Measurements from ENCODE around the gene UACA. TPM values are rescaled to one million over a fixed set of nuclear protein-coding genes. Genes with fewer than 3 reads are reported as not detected.

Gene UACA
- total and polyA plus RNA-seq, 4 donors: 59.6 to 185 (median 123) TPM

- DNase-seq: no peak
- 7% methylated on average over 1 of the region's 1 CpG for WGBS, 2 donors
These were observed 119.6 kb downstream of the UACA start for GRCh38 chr15:70643783-70644125.

GRCh38 chr15:70643106-70643782 is 120.1 kb downstream of the UACA start:
- no peak for DNase-seq
- WGBS, 2 donors: 85 to 87% methylated on average over 8 of the region's 8 CpGs
- Histone ChIP-seq H3K27ac (ENCODE audit: low read depth in 1 of 2, low read length in 2 of 2) (no peak overlapping the region), H3K9me3 (ENCODE audit: control insufficient read depth, low read length) (no peaks in the 10 kb centered on the region), H3K4me3 (ENCODE audit: low read length in 2 of 2) (no peak overlapping the region), H3K4me1 (ENCODE audit: control insufficient read depth in 1 of 2, insufficient read depth in 2 of 2, low read length in 2 of 2) (peaks cover 0 to 4% of the 10 kb centered on the region in 2 donors), H3K36me3 (ENCODE audit: control insufficient read depth in 1 of 2, insufficient read depth in 2 of 2, low read length in 1 of 2) (no peaks in the 10 kb centered on the region), H3K27me3 (ENCODE audit: control insufficient read depth in 1 of 2, insufficient read depth in 2 of 2, low read length in 1 of 2) (no peaks in the 10 kb centered on the region)
- no peak for ATAC-seq (ENCODE audit: low FRiP score)
- intact Hi-C loops (cut with DNase I): no loop called here

More at GRCh38 chr15:70643783-70644125, 119.6 kb downstream of the UACA start:
- Histone ChIP-seq H3K4me1 (ENCODE audit: control insufficient read depth in 1 of 2, insufficient read depth in 2 of 2, low read length in 2 of 2) (peaks cover 0 to 4% of the 10 kb centered on the region in 2 donors), H3K36me3 (ENCODE audit: control insufficient read depth in 1 of 2, insufficient read depth in 2 of 2, low read length in 1 of 2) (no peaks in the 10 kb centered on the region), H3K27ac (ENCODE audit: low read depth in 1 of 2, low read length in 2 of 2) (no peak overlapping the region), H3K4me3 (ENCODE audit: low read length in 2 of 2) (no peak overlapping the region), H3K27me3 (ENCODE audit: control insufficient read depth in 1 of 2, insufficient read depth in 2 of 2, low read length in 1 of 2) (no peaks in the 10 kb centered on the region), H3K9me3 (ENCODE audit: control insufficient read depth, low read length) (no peaks in the 10 kb centered on the region)
- no peak for ATAC-seq (ENCODE audit: low FRiP score)
- intact Hi-C loops (cut with DNase I): no loop called here

- H3K9me3 ChIP-seq (ENCODE audit: control insufficient read depth, low read length): no peaks in the 10 kb centered on the region
- H3K27me3 ChIP-seq (ENCODE audit: control insufficient read depth in 1 of 2, insufficient read depth in 2 of 2, low read length in 1 of 2): no peaks in the 10 kb centered on the region
- H3K36me3 ChIP-seq (ENCODE audit: control insufficient read depth in 1 of 2, insufficient read depth in 2 of 2, low read length in 1 of 2): no peaks in the 10 kb centered on the region
- H3K4me3 ChIP-seq (ENCODE audit: low read length in 2 of 2): no peak overlapping the region
- intact Hi-C loops (cut with DNase I): no loop called here
- WGBS, 2 donors: 56 to 61% methylated on average over 5 of the region's 5 CpGs
- no peaks in the 10 kb centered on the region for H3K4me1 ChIP-seq (ENCODE audit: control insufficient read depth in 1 of 2, insufficient read depth in 2 of 2, low read length in 2 of 2)
- ATAC-seq (ENCODE audit: low FRiP score) (peak; percentile 40), DNase-seq (no peak)
- no peak overlapping the region for H3K27ac ChIP-seq (ENCODE audit: low read depth in 1 of 2, low read length in 2 of 2)
These were observed 126.7 kb downstream of the UACA start for GRCh38 chr15:70636540-70637165.

- intact Hi-C loops (cut with DNase I): no loop called here
These were observed 127.5 kb downstream of the UACA start for GRCh38 chr15:70635895-70636294.

GRCh38 chr15:70633991-70634390 is 129.4 kb downstream of the UACA start:
- H3K27me3 ChIP-seq (ENCODE audit: control insufficient read depth in 1 of 2, insufficient read depth in 2 of 2, low read length in 1 of 2): no peaks in the 10 kb centered on the region
- no peaks in the 10 kb centered on the region for H3K9me3 ChIP-seq (ENCODE audit: control insufficient read depth, low read length)
- DNase-seq (no peak), ATAC-seq (ENCODE audit: low FRiP score) (no peak)
- H3K36me3 ChIP-seq (ENCODE audit: control insufficient read depth in 1 of 2, insufficient read depth in 2 of 2, low read length in 1 of 2): no peaks in the 10 kb centered on the region
- WGBS, 2 donors: 92 to 95% methylated on average over 7 of the region's 7 CpGs
- no peak overlapping the region for H3K27ac ChIP-seq (ENCODE audit: low read depth in 1 of 2, low read length in 2 of 2)
- no peaks in the 10 kb centered on the region for H3K4me1 ChIP-seq (ENCODE audit: control insufficient read depth in 1 of 2, insufficient read depth in 2 of 2, low read length in 2 of 2)
- H3K4me3 ChIP-seq (ENCODE audit: low read length in 2 of 2): no peak overlapping the region
- intact Hi-C loops (cut with DNase I): no loop called here

More at GRCh38 chr15:70635895-70636294, 127.5 kb downstream of the UACA start:
- Histone ChIP-seq H3K27ac (ENCODE audit: low read depth in 1 of 2, low read length in 2 of 2) (no peak overlapping the region), H3K9me3 (ENCODE audit: control insufficient read depth, low read length) (no peaks in the 10 kb centered on the region), H3K36me3 (ENCODE audit: control insufficient read depth in 1 of 2, insufficient read depth in 2 of 2, low read length in 1 of 2) (no peaks in the 10 kb centered on the region), H3K4me3 (ENCODE audit: low read length in 2 of 2) (no peak overlapping the region), H3K4me1 (ENCODE audit: control insufficient read depth in 1 of 2, insufficient read depth in 2 of 2, low read length in 2 of 2) (no peaks in the 10 kb centered on the region), H3K27me3 (ENCODE audit: control insufficient read depth in 1 of 2, insufficient read depth in 2 of 2, low read length in 1 of 2) (no peaks in the 10 kb centered on the region)
- 96 to 100% methylated on average over 2 of the region's 2 CpGs for WGBS, 2 donors
- no peak for ATAC-seq (ENCODE audit: low FRiP score)
- no peak for DNase-seq

GRCh38 chr15:70633103-70633831 is 130.1 kb downstream of the UACA start:
- intact Hi-C loops (cut with DNase I): no loop called here
- no peak for ATAC-seq (ENCODE audit: low FRiP score)

GRCh38 chr15:70632491-70633102 is 130.8 kb downstream of the UACA start:
- intact Hi-C loops (cut with DNase I): no loop called here
- WGBS, 2 donors: 90 to 92% methylated on average over 5 of the region's 5 CpGs

More at GRCh38 chr15:70633103-70633831, 130.1 kb downstream of the UACA start:
- 19 to 24% methylated on average over 12 of the region's 12 CpGs for WGBS, 2 donors
- no peak overlapping the region for H3K4me3 ChIP-seq (ENCODE audit: low read length in 2 of 2)
- H3K9me3 ChIP-seq (ENCODE audit: control insufficient read depth, low read length): no peaks in the 10 kb centered on the region
- no peaks in the 10 kb centered on the region for H3K4me1 ChIP-seq (ENCODE audit: control insufficient read depth in 1 of 2, insufficient read depth in 2 of 2, low read length in 2 of 2)
- no peak overlapping the region for H3K27ac ChIP-seq (ENCODE audit: low read depth in 1 of 2, low read length in 2 of 2)
- no peak for DNase-seq
- H3K36me3 ChIP-seq (ENCODE audit: control insufficient read depth in 1 of 2, insufficient read depth in 2 of 2, low read length in 1 of 2): no peaks in the 10 kb centered on the region
- H3K27me3 ChIP-seq (ENCODE audit: control insufficient read depth in 1 of 2, insufficient read depth in 2 of 2, low read length in 1 of 2): no peaks in the 10 kb centered on the region

GRCh38 chr15:70632079-70632478 is 131.3 kb downstream of the UACA start:
- Histone ChIP-seq H3K9me3 (ENCODE audit: control insufficient read depth, low read length) (no peaks in the 10 kb centered on the region), H3K4me3 (ENCODE audit: low read length in 2 of 2) (no peak overlapping the region), H3K36me3 (ENCODE audit: control insufficient read depth in 1 of 2, insufficient read depth in 2 of 2, low read length in 1 of 2) (no peaks in the 10 kb centered on the region), H3K27ac (ENCODE audit: low read depth in 1 of 2, low read length in 2 of 2) (no peak overlapping the region), H3K27me3 (ENCODE audit: control insufficient read depth in 1 of 2, insufficient read depth in 2 of 2, low read length in 1 of 2) (no peaks in the 10 kb centered on the region), H3K4me1 (ENCODE audit: control insufficient read depth in 1 of 2, insufficient read depth in 2 of 2, low read length in 2 of 2) (no peaks in the 10 kb centered on the region)
- ATAC-seq (ENCODE audit: low FRiP score): no peak
- intact Hi-C loops (cut with DNase I): no loop called here
- DNase-seq: no peak
- whole genome bisulfite sequencing, 2 donors: 91 to 96% methylated on average over 4 of the region's 4 CpGs

More at GRCh38 chr15:70632491-70633102, 130.8 kb downstream of the UACA start:
- no peak overlapping the region for H3K27ac ChIP-seq (ENCODE audit: low read depth in 1 of 2, low read length in 2 of 2)
- H3K4me1 ChIP-seq (ENCODE audit: control insufficient read depth in 1 of 2, insufficient read depth in 2 of 2, low read length in 2 of 2): no peaks in the 10 kb centered on the region
- H3K27me3 ChIP-seq (ENCODE audit: control insufficient read depth in 1 of 2, insufficient read depth in 2 of 2, low read length in 1 of 2): no peaks in the 10 kb centered on the region
- ATAC-seq (ENCODE audit: low FRiP score) (no peak), DNase-seq (no peak)
- no peak overlapping the region for H3K4me3 ChIP-seq (ENCODE audit: low read length in 2 of 2)
- H3K36me3 ChIP-seq (ENCODE audit: control insufficient read depth in 1 of 2, insufficient read depth in 2 of 2, low read length in 1 of 2): no peaks in the 10 kb centered on the region
- H3K9me3 ChIP-seq (ENCODE audit: control insufficient read depth, low read length): no peaks in the 10 kb centered on the region
